HepG2 (cell line): ENCODE measurements around the gene PDK2. TPM values are rescaled to one million over a fixed set of nuclear protein-coding genes. Genes with fewer than 3 reads are reported as not detected.

Experiments
- BRCA1 ChIP-seq: sonication (generic); formaldehyde crosslinking; IDR thresholded peaks from 2 replicates; pipeline ENCODE4 v1.4.0; 2020; ENCODE audit warnings: missing genetic modification reagents
- CBX5 ChIP-seq: sonication (generic); formaldehyde crosslinking; IDR thresholded peaks from 2 replicates; pipeline ENCODE4 v1.4.0; 2020; ENCODE audit warnings: missing genetic modification reagents, borderline replicate concordance
- CERS6 ChIP-seq: sonication (generic); formaldehyde crosslinking; IDR thresholded peaks from 2 replicates; pipeline ENCODE4 v1.5.0; 2020; ENCODE audit warnings: missing genetic modification reagents
- CHD4 ChIP-seq: fragments of 200-600 bp; sonication (generic); IDR thresholded peaks from 2 replicates; pipeline ENCODE4 v1.7.0; 2017; ENCODE audit warnings: mild to moderate bottlenecking, low read length, borderline replicate concordance
- EEA1 ChIP-seq: sonication (generic); formaldehyde crosslinking; IDR thresholded peaks from 2 replicates; pipeline ENCODE4 v1.5.1; 2020; ENCODE audit warnings: mild to moderate bottlenecking, missing genetic modification reagents, borderline replicate concordance
- ERF ChIP-seq: IDR thresholded peaks from 2 replicates; pipeline ENCODE4 v1.6.1; 2018; ENCODE audit warnings: missing biosample characterization, missing genetic modification reagents
- IRF2 ChIP-seq: IDR thresholded peaks from 2 replicates; pipeline ENCODE4 v1.6.1; 2018; ENCODE audit warnings: missing genetic modification reagents, missing compliant biosample characterization
- MATR3 ChIP-seq: sonication (generic); formaldehyde crosslinking; IDR thresholded peaks from 2 replicates; pipeline ENCODE4 v1.4.0; 2020; ENCODE audit warnings: missing genetic modification reagents
- NKX3-1 ChIP-seq: sonication (generic); formaldehyde crosslinking; IDR thresholded peaks from 2 replicates; pipeline ENCODE4 v1.5.0; 2020; ENCODE audit warnings: missing genetic modification reagents
- NR0B2 ChIP-seq: sonication (generic); formaldehyde crosslinking; IDR thresholded peaks from 2 replicates; pipeline ENCODE4 v1.4.0; 2020; ENCODE audit warnings: mild to moderate bottlenecking, missing genetic modification reagents
- NRL ChIP-seq: sonication (generic); formaldehyde crosslinking; IDR thresholded peaks from 2 replicates; pipeline ENCODE4 v1.5.0; 2020; ENCODE audit warnings: missing genetic modification reagents, mild to moderate bottlenecking, moderate library complexity, borderline replicate concordance
- ONECUT2 ChIP-seq: sonication (generic); formaldehyde crosslinking; IDR thresholded peaks from 2 replicates; pipeline ENCODE4 v1.4.0; 2020; ENCODE audit warnings: missing genetic modification reagents
- PHF8 ChIP-seq: sonication (generic); formaldehyde crosslinking; IDR thresholded peaks from 2 replicates; pipeline ENCODE4 v1.5.0; 2020; ENCODE audit warnings: missing genetic modification reagents
- PRPF4 ChIP-seq: fragments of 200-400 bp; formaldehyde crosslinking; IDR thresholded peaks from 2 replicates; pipeline ENCODE4 v1.6.1; 2016; ENCODE audit warnings: low read length, low read depth; ENCODE audit not compliant: poor library complexity, severe bottlenecking
- RXRB ChIP-seq: IDR thresholded peaks from 2 replicates; pipeline ENCODE4 v1.6.1; 2016; ENCODE audit warnings: borderline replicate concordance, missing genetic modification reagents, missing compliant biosample characterization
- SRSF4 ChIP-seq: fragments of 200-400 bp; formaldehyde crosslinking; IDR thresholded peaks from one replicate; pipeline ENCODE4 v1.6.1; 2018; ENCODE audit warnings: mild to moderate bottlenecking, low read depth, low read length, moderate library complexity; ENCODE audit not compliant: poor library complexity, severe bottlenecking
- SUZ12 ChIP-seq: fragments of 150-350 bp; IDR thresholded peaks from 2 replicates; pipeline ENCODE4 v1.6.1; 2014; ENCODE audit warnings: low read depth, low read length
- TEF ChIP-seq: sonication (generic); formaldehyde crosslinking; IDR thresholded peaks from 2 replicates; pipeline ENCODE4 v1.5.0; 2020; ENCODE audit warnings: missing genetic modification reagents
- ZKSCAN5 ChIP-seq: sonication (generic); formaldehyde crosslinking; IDR thresholded peaks from 2 replicates; pipeline ENCODE4 v1.5.1; 2020; ENCODE audit warnings: mild to moderate bottlenecking, missing genetic modification reagents
- ZNF224 ChIP-seq: sonication (generic); formaldehyde crosslinking; IDR thresholded peaks from 2 replicates; pipeline ENCODE4 v1.5.0; 2020; ENCODE audit warnings: mild to moderate bottlenecking, missing genetic modification reagents
- ZNF263 ChIP-seq: sonication (generic); formaldehyde crosslinking; IDR thresholded peaks from 2 replicates; pipeline ENCODE4 v1.4.0; 2020; ENCODE audit warnings: missing genetic modification reagents
- ZNF317 ChIP-seq: sonication (generic); formaldehyde crosslinking; IDR thresholded peaks from 2 replicates; pipeline ENCODE4 v1.5.0; 2020; ENCODE audit warnings: mild to moderate bottlenecking, missing genetic modification reagents
- ZNF337 ChIP-seq: sonication (generic); formaldehyde crosslinking; IDR thresholded peaks from 2 replicates; pipeline ENCODE4 v1.5.1; 2020; ENCODE audit warnings: missing genetic modification reagents, low read depth, mild to moderate bottlenecking, borderline replicate concordance
- ZNF563 ChIP-seq: sonication (generic); formaldehyde crosslinking; IDR thresholded peaks from 2 replicates; pipeline ENCODE4 v1.8.0; 2022; ENCODE audit warnings: mild to moderate bottlenecking, moderate library complexity, missing genetic modification reagents
- ZNF737 ChIP-seq: sonication (generic); formaldehyde crosslinking; IDR thresholded peaks from 2 replicates; pipeline ENCODE4 v1.5.0; 2020; ENCODE audit warnings: missing genetic modification reagents, mild to moderate bottlenecking, borderline replicate concordance
- ZNF790 ChIP-seq: sonication (generic); formaldehyde crosslinking; IDR thresholded peaks from 2 replicates; pipeline ENCODE4 v1.8.0; 2022; ENCODE audit warnings: missing genetic modification reagents, mild to moderate bottlenecking, borderline replicate concordance
- ZSCAN29 ChIP-seq: sonication (generic); formaldehyde crosslinking; conservative IDR thresholded peaks from 2 replicates; pipeline ENCODE4 v1.4.0; 2020; ENCODE audit warnings: mild to moderate bottlenecking, missing genetic modification reagents
- polyA plus RNA-seq, 8 experiments: library from polyadenylated mRNA; depleted of rRNA in 3 of 8; stranded (reverse) in 7 of 8; unstranded in 1 of 8; fragments of >200 nt; fragmentation: Illumina TruSeq in 4 of 8; extraction: Trizol in 4 of 8; gene quantifications; 2 replicates each; pipeline versions ENCODE4 v1.2.1 to v1.2.3, GENCODE V29; 2011 to 2016; ENCODE audit warnings: low read depth in 4 of 8, missing spikeins in 1 of 8, mixed read lengths in 1 of 8; ENCODE audit not compliant: insufficient read depth in 1 of 8
- total RNA-seq, 5 experiments: library from RNA; depleted of rRNA; stranded (reverse); fragments of >200 nt; fragmentation: Illumina TruSeq; extraction: Trizol; gene quantifications; 2 replicates each; pipeline ENCODE4 v1.2.3, GENCODE V29; 2016; ENCODE audit warnings: low read depth in 1 of 5
- TF ChIP-seq, protein P1 (sequence below): sonication (generic); formaldehyde crosslinking; IDR thresholded peaks from 2 replicates; pipeline ENCODE4 v1.8.1; 2022; ENCODE audit warnings: mild to moderate bottlenecking, missing genetic modification reagents

Gene PDK2
- total and polyA plus RNA-seq, 2 of the 13 experiments (the other 11 are each of a cell fraction or from before 2014, with no cell fraction given), result 18.5 to 59.7 TPM

DNA sequence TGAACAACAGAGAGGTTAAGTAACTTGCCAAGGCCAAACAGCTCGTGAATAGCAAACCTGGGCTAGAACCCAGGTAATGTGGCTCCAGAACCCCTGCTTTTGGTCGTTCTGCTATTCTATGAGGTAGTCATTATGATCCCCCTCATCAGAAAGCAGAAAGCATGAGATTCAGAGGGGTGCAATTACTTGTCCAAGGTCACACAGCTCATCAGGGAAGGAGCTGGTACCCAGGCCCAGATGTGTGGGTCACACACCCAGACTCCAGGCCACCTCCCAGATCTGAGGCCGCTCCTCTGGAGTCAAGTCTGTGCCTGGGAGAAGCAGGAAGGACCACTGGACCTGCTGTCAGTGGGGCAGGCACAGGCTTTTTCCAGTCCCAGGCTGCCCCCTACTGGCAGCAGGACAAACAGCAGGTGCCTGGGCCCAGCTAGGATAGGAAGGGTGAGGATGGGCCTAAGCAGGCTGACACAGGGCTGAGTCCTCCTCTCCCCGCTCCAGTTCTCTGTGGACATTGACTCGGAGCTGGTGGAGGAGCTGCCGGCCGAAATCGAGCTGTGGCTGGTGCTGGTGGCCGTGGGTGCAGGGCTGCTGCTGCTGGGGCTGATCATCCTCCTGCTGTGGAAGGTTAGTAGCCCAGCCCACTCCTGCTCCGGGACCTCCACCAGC is 7.8 kb upstream of the PDK2 start (continued):
- no peak for TF ChIP-seq ZNF737 (CRISPR knock-in tag)
- TF ChIP-seq SRSF4, result no peak
- peak; percentile 57; the same call in 1 of the 2 replicates for TF ChIP-seq NRL (CRISPR knock-in tag)
- TF ChIP-seq ZNF337 (CRISPR knock-in tag), result no peak
- no peak for TF ChIP-seq PRPF4
- TF ChIP-seq ZNF317, result no peak
- 0 out of 2 replicates have a peak, but pooled peaks have one; percentile 9 for TF ChIP-seq ZNF563
- no peak for TF ChIP-seq TEF (CRISPR knock-in tag)
- no peak for TF ChIP-seq ZNF224 (CRISPR knock-in tag)
- TF ChIP-seq PHF8 (CRISPR knock-in tag), result no peak
- TF ChIP-seq, protein P1, sequence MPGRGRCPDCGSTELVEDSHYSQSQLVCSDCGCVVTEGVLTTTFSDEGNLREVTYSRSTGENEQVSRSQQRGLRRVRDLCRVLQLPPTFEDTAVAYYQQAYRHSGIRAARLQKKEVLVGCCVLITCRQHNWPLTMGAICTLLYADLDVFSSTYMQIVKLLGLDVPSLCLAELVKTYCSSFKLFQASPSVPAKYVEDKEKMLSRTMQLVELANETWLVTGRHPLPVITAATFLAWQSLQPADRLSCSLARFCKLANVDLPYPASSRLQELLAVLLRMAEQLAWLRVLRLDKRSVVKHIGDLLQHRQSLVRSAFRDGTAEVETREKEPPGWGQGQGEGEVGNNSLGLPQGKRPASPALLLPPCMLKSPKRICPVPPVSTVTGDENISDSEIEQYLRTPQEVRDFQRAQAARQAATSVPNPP (CRISPR knock-in tag), result no peak
- TF ChIP-seq MATR3 (CRISPR knock-in tag), result no peak
- no peak for TF ChIP-seq BRCA1 (CRISPR knock-in tag)
- no peak for TF ChIP-seq NKX3-1 (CRISPR knock-in tag)
- peak; percentile 51; the same call in 1 of the 2 replicates for TF ChIP-seq ZNF263 (CRISPR knock-in tag)
- TF ChIP-seq ONECUT2 (CRISPR knock-in tag), result no peak
- no peak for TF ChIP-seq ZSCAN29 (CRISPR knock-in tag)
- no peak for TF ChIP-seq IRF2
- TF ChIP-seq CERS6 (CRISPR knock-in tag), result no peak
- peak; percentile 42; the same call in 1 of the 2 replicates for TF ChIP-seq NR0B2 (CRISPR knock-in tag)
- 0 out of 2 replicates have a peak, but pooled peaks have one; percentile 49 for TF ChIP-seq CHD4
- no peak for TF ChIP-seq ZNF790 (CRISPR knock-in tag)
- peak; percentile 52; the same call in 1 of the 2 replicates for TF ChIP-seq ERF
- no peak for TF ChIP-seq RXRB (CRISPR knock-in tag)
- no peak for TF ChIP-seq SUZ12
- TF ChIP-seq EEA1, result no peak
- TF ChIP-seq CBX5 (CRISPR knock-in tag), result 0 out of 2 replicates have a peak, but pooled peaks have one; percentile 43
- TF ChIP-seq ZKSCAN5, result no peak
